MCF 10A (cell line): ENCODE data around the gene AURKB. TPM values are rescaled to one million over a fixed set of nuclear protein-coding genes. Genes with fewer than 3 reads are reported as not detected.

Experiments
- BruUV-seq: library from RNA; stranded (reverse); fragments of 400-500 nt; replicated peaks from 2 replicates; lab custom pipeline; 2021; lab: Mats Ljungman, UMichigan
- CTCF ChIA-PET: fragments of 300-600 bp; sonication (Branson Sonifier 250); formaldehyde crosslinking; extraction: SDS; loops from one replicate; lab custom pipeline; 2021; ENCODE audit warnings: antibody characterized with exemption, inconsistent platforms; lab: Yijun Ruan, JAX
- POLR2A ChIA-PET: fragments of 300-600, 350-650 bp; sonication (Branson Sonifier 250); formaldehyde crosslinking; extraction: SDS; loops from one replicate; lab custom pipeline; 2020; ENCODE audit warnings: antibody characterized with exemption, inconsistent platforms; lab: Yijun Ruan, JAX
- DNase-seq: peaks from one replicate; pipeline ENCODE4 v3.0.0-alpha.2; 2018; ENCODE audit not compliant: unreplicated experiment
- H3K27ac Mint-ChIP-seq: one replicate; pipeline ENCODE4 v1.8.0; 2022; ENCODE audit warnings: mild to moderate bottlenecking, low read depth, mixed read lengths; ENCODE audit not compliant: unreplicated experiment
- H3K27me3 Mint-ChIP-seq: one replicate; pipeline ENCODE4 v1.8.0; 2022; ENCODE audit warnings: mixed read lengths; ENCODE audit not compliant: insufficient read depth, unreplicated experiment
- H3K36me3 Mint-ChIP-seq: one replicate; pipeline ENCODE4 v1.8.0; 2022; ENCODE audit warnings: mild to moderate bottlenecking, moderate library complexity, mixed read lengths; ENCODE audit not compliant: insufficient read depth, unreplicated experiment
- H3K4me1 Mint-ChIP-seq: one replicate; pipeline ENCODE4 v1.8.0; 2022; ENCODE audit warnings: mixed read lengths; ENCODE audit not compliant: insufficient read depth, unreplicated experiment
- H3K4me3 Mint-ChIP-seq: one replicate; pipeline ENCODE4 v1.8.0; 2022; ENCODE audit warnings: mild to moderate bottlenecking, moderate library complexity, mixed read lengths; ENCODE audit not compliant: unreplicated experiment
- H3K9me3 Mint-ChIP-seq: one replicate; pipeline ENCODE4 v1.8.0; 2022; ENCODE audit warnings: mixed read lengths; ENCODE audit not compliant: unreplicated experiment
- intact Hi-C: fragments of 100-400 bp; cut with micrococcal nuclease; formaldehyde crosslinking; loops from 2 replicates; pipeline ENCODE4 v1.14.1; 2022
- total RNA-seq: library from RNA; stranded (reverse); gene quantifications from 2 replicates; pipeline ENCODE4 v1.2.3, GENCODE V29; 2022
- TF ChIP-seq, protein P1 (sequence below): fragments of 200-600 bp; IDR thresholded peaks from one replicate; pipeline ENCODE4 v1.8.0; 2022; ENCODE audit warnings: antibody characterized with exemption, mild to moderate bottlenecking; ENCODE audit not compliant: unreplicated experiment

Gene AURKB
- total RNA-seq, 1 experiment from 2014 or later: 33.6 TPM

DNA sequence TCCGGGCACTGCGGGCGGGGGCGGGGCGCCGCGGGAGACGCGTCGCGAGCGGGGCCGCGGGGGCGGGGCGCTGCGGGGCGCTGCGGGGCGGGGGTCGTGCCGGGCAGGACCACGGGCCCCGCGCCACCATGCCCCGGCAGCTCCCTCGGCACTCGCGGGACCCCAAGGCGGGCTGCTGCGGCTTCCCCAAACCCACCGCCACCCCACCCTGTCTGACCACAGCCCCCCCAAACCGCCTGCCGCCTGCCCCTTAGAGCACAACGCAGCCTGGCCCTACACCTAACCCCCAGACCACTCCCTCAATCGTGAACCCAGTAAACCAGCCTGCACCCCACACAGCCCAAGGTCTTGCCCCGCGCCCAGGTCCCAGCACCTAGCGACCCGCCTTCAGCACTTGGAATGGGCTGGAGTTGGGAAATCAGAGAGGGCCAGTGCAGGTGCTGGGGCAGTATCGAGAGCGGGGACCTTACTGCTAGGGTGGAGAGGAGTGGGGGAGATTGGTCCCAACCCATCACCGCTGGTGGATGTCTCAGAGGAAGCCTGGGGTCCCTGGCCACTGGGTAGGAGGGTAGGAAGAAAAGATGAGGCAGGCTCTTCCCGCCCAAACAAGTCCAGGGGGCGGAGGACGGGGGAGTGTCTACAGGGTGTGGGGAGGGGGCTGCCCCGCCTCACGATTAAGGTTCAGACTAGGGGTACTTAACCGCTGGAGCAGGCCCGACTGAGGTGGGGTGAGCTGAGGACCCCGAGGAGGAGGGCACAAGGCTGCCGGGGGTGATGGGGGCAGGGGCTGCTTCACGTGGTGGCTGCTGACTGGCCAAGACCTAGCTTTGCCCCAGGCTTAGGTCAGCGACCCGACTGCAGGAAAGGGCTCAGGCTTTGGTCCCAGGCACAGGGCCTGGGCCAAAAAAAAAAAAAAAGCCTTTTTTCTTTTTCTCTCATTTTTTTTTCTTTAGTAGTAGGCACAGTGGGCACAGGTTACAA is 47.1 kb downstream of the AURKB start:
- ChIA-PET POLR2A (interaction anchor here (0.6 to 13.1 kb wide), 12 partner anchors 10 to 103 kb away, joined by 3 to 203 read pairs (median 4); partner anchors contain the start of genes ALOXE3, BORCS6, CTC1 and PER1), CTCF (interaction anchor here (1.0 to 1.3 kb wide), 2 partner anchors 10 to 44 kb away, joined by 5 to 6 read pairs; no protein-coding TSS in a partner anchor)
- Mint-ChIP-seq H3K27ac (peak overlapping the region; percentile 94), H3K4me3 (peak overlapping the region; percentile 78), H3K36me3 (peaks cover 24% of the 10 kb centered on the region), H3K27me3 (no peaks in the 10 kb centered on the region), H3K9me3 (no peaks in the 10 kb centered on the region), H3K4me1 (peaks cover 38% of the 10 kb centered on the region)
- no TSS peak for BruUV-seq
- intact Hi-C loops: no loop called here
- DNase-seq: no peak
- TF ChIP-seq, protein P1, sequence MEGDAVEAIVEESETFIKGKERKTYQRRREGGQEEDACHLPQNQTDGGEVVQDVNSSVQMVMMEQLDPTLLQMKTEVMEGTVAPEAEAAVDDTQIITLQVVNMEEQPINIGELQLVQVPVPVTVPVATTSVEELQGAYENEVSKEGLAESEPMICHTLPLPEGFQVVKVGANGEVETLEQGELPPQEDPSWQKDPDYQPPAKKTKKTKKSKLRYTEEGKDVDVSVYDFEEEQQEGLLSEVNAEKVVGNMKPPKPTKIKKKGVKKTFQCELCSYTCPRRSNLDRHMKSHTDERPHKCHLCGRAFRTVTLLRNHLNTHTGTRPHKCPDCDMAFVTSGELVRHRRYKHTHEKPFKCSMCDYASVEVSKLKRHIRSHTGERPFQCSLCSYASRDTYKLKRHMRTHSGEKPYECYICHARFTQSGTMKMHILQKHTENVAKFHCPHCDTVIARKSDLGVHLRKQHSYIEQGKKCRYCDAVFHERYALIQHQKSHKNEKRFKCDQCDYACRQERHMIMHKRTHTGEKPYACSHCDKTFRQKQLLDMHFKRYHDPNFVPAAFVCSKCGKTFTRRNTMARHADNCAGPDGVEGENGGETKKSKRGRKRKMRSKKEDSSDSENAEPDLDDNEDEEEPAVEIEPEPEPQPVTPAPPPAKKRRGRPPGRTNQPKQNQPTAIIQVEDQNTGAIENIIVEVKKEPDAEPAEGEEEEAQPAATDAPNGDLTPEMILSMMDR: no peak

DNA sequence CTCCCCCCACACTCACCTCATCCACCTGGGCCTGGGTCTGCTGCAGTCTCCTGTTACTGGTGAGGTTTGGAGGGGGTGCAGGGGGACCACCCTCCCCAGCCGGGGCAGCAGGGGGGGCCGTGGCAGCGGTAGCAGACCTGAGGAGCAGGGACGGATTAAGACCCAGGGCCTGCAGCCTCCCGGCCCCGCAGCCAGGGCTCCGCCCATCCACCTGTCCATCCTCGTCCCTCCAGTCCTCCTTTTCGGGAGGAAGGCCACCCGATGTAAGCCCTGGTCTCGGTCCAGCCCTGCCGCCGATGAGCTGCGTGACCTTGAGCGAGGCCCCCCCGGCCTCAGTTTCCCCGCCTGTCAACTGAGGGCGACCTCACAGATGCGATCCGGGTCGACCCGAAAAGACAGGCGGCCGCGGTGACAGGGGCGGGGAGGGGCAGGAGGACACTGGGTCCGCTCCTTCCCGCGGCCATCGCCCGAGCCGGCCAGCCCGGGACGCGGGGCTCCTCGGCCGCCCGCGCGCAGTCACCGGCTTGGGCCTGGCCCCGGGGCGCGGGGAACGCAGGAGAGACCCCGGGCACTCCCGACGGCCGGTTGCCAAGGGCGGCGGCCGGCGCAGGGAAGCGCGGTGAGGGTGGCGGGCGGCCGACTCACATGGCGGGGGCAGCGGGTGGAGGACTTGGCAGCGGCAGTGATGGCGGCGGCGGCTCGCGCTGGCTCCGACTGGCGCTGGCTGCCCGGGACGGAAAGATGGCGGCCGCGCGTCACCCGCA is 48.0 kb downstream of the AURKB start, which contains the start of gene VAMP2:
TSS of gene VAMP2 (minus strand) at position 716 of the 764 bp plus-strand sequence. CDS start at position 647, 69 bp downstream.
- BruUV-seq: no TSS peak
- H3K27me3 Mint-ChIP-seq: no peaks in the 10 kb centered on the region
- H3K4me1 Mint-ChIP-seq: peaks cover 38% of the 10 kb centered on the region
- no peaks in the 10 kb centered on the region for H3K9me3 Mint-ChIP-seq
- TF ChIP-seq, protein P1: no peak
- ChIA-PET CTCF (interaction anchor here (3.3 kb wide), 1 partner anchor 43 kb away, joined by 16 read pairs; the partner anchor contains the start of gene ALOXE3), POLR2A (interaction anchor here (0.6 to 16.5 kb wide), 7 partner anchors 11 to 60 kb away, joined by 3 to 429 read pairs (median 4); partner anchors contain the start of gene BORCS6)
- peak within 1 kb of the TSS; percentile 78 for H3K4me3 Mint-ChIP-seq
- peaks cover 31% of the 10 kb centered on the region for H3K36me3 Mint-ChIP-seq
- intact Hi-C loops: no loop called here
- DNase-seq: peak; percentile 55
- peak within 1 kb of the TSS; percentile 94 for H3K27ac Mint-ChIP-seq

DNA sequence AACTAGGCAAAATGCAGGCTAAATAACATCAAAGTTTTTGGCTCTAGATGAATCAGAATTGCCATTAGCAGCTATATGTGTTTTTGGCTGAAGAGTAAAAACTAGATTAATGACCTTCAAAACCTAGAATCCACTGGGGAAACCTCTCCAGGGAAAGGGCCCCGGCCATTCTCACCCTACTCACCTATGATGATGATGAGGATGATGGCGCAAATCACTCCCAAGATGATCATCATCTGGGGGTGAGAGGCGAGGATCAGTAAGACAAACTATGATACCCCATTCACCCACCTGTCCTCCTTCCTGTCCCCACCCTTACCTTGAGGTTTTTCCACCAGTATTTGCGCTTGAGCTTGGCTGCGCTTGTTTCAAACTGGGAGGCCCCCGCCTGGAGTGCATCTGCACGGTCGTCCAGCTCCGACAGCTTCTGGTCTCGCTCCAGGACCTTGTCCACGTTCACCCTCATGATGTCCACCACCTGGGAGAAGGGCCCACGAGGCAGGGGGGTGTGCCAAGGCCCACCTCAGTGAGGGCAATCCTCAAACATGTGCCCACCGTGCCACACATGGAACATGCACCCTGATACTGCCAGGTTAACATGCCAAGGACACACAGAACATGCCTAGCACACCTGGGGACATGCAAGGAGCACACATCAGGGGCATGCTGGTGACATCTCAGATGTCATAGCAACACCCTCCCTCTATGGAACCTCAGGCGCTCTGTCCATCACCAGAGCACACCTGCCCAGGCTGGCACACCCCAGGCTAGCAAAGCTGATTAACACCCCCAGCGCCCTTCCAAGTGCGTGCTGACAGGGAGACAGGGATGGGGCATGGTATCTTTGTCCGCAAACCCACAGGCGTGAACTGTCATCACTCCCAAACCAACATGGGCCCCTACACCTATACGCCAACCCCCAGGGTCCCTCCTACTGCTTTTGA is 48.8 kb downstream of the AURKB start:
- Mint-ChIP-seq H3K4me3 (peak overlapping the region; percentile 78), H3K27ac (peak overlapping the region; percentile 94), H3K4me1 (peaks cover 38% of the 10 kb centered on the region), H3K36me3 (peaks cover 31% of the 10 kb centered on the region), H3K9me3 (no peaks in the 10 kb centered on the region), H3K27me3 (no peaks in the 10 kb centered on the region)
- BruUV-seq: TSS peak; percentile 51
- TF ChIP-seq, protein P1: no peak
- ChIA-PET CTCF (interaction anchor here (0.6 to 8.7 kb wide), 5 partner anchors 12 to 51 kb away, joined by 3 to 59 read pairs (median 5); partner anchors contain the start of genes ALOXE3 and TMEM107), POLR2A (interaction anchor here (0.6 to 16.5 kb wide), 14 partner anchors 9 to 61 kb away, joined by 3 to 429 read pairs (median 3); partner anchors contain the start of genes ALOXE3, BORCS6, HES7 and PER1)
- intact Hi-C loops: no loop called here
- no peak for DNase-seq
